IMR-90 (cell line): Measurements from ENCODE around the gene OR52M1. TPM values are rescaled to one million over a fixed set of nuclear protein-coding genes. Genes with fewer than 3 reads are reported as not detected.

Experiments
- ATAC-seq: fragments of 200-7000 bp; cut with Tn5 transposase; 2 replicates; pipeline ENCODE4 v1.9.1; 2020; ENCODE audit warnings: low read depth, mild to moderate bottlenecking, moderate library complexity
- BruUV-seq: library from RNA; stranded (reverse); fragments of 400-500 nt; replicated peaks from 2 replicates; lab custom pipeline; 2021; lab: Mats Ljungman, UMichigan
- CTCF ChIA-PET: fragments of 300-600 bp; formaldehyde crosslinking; extraction: SDS; loops from one replicate; lab custom pipeline; 2021; ENCODE audit warnings: antibody characterized with exemption; lab: Yijun Ruan, JAX
- POLR2A ChIA-PET: fragments of 300-600 bp; sonication (Branson Sonifier 250); formaldehyde crosslinking; loops from one replicate; lab custom pipeline; 2022; ENCODE audit warnings: antibody characterized with exemption; ENCODE audit not compliant: unreplicated experiment; lab: Charles Lee
- DNase-seq: peaks from one replicate; pipeline ENCODE4 v3.0.0; 2013
- H2AFZ ChIP-seq: replicated peaks from 2 replicates; pipeline ENCODE3; 2013; ENCODE audit warnings: low read length, mild to moderate bottlenecking; ENCODE audit not compliant: poor library complexity
- H2AK5ac ChIP-seq: 2 replicates; pipeline ENCODE4 v1.6.1; 2013; ENCODE audit warnings: low read depth, low read length, inconsistent platforms
- H2AK9ac ChIP-seq: replicated peaks from 2 replicates; pipeline ENCODE3; 2013; ENCODE audit warnings: mild to moderate bottlenecking, low read depth, low read length, moderate library complexity; ENCODE audit not compliant: poor library complexity
- H2BK120ac ChIP-seq: 2 replicates; pipeline ENCODE4 v1.6.1; 2013; ENCODE audit warnings: low read depth, low read length, inconsistent platforms
- H2BK15ac ChIP-seq: 3 replicates; pipeline ENCODE4 v1.6.1; 2013; ENCODE audit warnings: low read depth, low read length, inconsistent platforms
- H2BK20ac ChIP-seq: 2 replicates; pipeline ENCODE4 v1.6.1; 2013; ENCODE audit warnings: low read depth, mild to moderate bottlenecking, inconsistent platforms, low read length, moderate library complexity
- H2BK5ac ChIP-seq: 2 replicates; pipeline ENCODE4 v1.6.1; 2013; ENCODE audit warnings: mild to moderate bottlenecking, low read depth, low read length, inconsistent platforms; ENCODE audit not compliant: poor library complexity, severe bottlenecking
- H3K14ac ChIP-seq: replicated peaks from 2 replicates; pipeline ENCODE4 v1.6.1; 2013; ENCODE audit warnings: low read depth, low read length, inconsistent platforms
- H3K18ac ChIP-seq: 2 replicates; pipeline ENCODE4 v1.6.1; 2013; ENCODE audit warnings: low read depth, low read length, control low read depth
- H3K23ac ChIP-seq: 2 replicates; pipeline ENCODE4 v1.6.1; 2013; ENCODE audit warnings: low read depth, low read length, inconsistent platforms
- H3K27ac ChIP-seq: 2 replicates; pipeline ENCODE4 v1.5.1; 2013; ENCODE audit warnings: mild to moderate bottlenecking, control low read depth, low read length; ENCODE audit not compliant: insufficient read depth
- H3K27me3 ChIP-seq: 2 replicates; pipeline ENCODE4 v1.6.1; 2013; ENCODE audit warnings: low read length; ENCODE audit not compliant: control insufficient read depth, insufficient read depth
- H3K36me3 ChIP-seq: 2 replicates; pipeline ENCODE4 v1.6.1; 2013; ENCODE audit warnings: low read length, mixed read lengths; ENCODE audit not compliant: control insufficient read depth, insufficient read depth
- H3K4ac ChIP-seq: 2 replicates; pipeline ENCODE4 v1.6.1; 2013; ENCODE audit warnings: low read depth, low read length, inconsistent platforms
- H3K4me1 ChIP-seq: 2 replicates; pipeline ENCODE4 v1.6.1; 2013; ENCODE audit warnings: low read length, mixed read lengths; ENCODE audit not compliant: control insufficient read depth, insufficient read depth
- H3K4me2 ChIP-seq: 2 replicates; pipeline ENCODE4 v1.6.1; 2013; ENCODE audit warnings: low read depth, mild to moderate bottlenecking, control low read depth, low read length, moderate library complexity
- H3K4me3 ChIP-seq: 2 replicates; pipeline ENCODE4 v1.5.1; 2013; ENCODE audit warnings: low read depth, mild to moderate bottlenecking, control low read depth, low read length, moderate library complexity; ENCODE audit not compliant: insufficient read depth
- H3K56ac ChIP-seq: 2 replicates; pipeline ENCODE4 v1.6.1; 2013; ENCODE audit warnings: low read length, inconsistent platforms; ENCODE audit not compliant: insufficient read depth; ENCODE audit errors: extremely low read depth
- H3K79me1 ChIP-seq, 2 experiments: 2 replicates each; pipeline ENCODE4 v1.6.1; 2013; ENCODE audit warnings: low read length in 2 of 2, inconsistent platforms in 1 of 2, low read depth in 1 of 2
- H3K9ac ChIP-seq: 2 replicates; pipeline ENCODE4 v1.6.1; 2013; ENCODE audit warnings: low read depth, low read length, control low read depth
- H3K9me1 ChIP-seq: 2 replicates; pipeline ENCODE4 v1.6.1; 2013; ENCODE audit warnings: low read length, inconsistent platforms; ENCODE audit not compliant: insufficient read depth
- H3K9me3 ChIP-seq: 2 replicates; pipeline ENCODE4 v1.6.1; 2013; ENCODE audit warnings: low read length; ENCODE audit not compliant: control insufficient read depth, insufficient read depth
- H4K20me1 ChIP-seq: 2 replicates; pipeline ENCODE4 v1.6.1; 2013; ENCODE audit warnings: low read length, inconsistent platforms; ENCODE audit not compliant: insufficient read depth
- H4K5ac ChIP-seq: 2 replicates; pipeline ENCODE4 v1.6.1; 2013; ENCODE audit warnings: mild to moderate bottlenecking, low read depth, low read length, control low read depth
- H4K8ac ChIP-seq, 2 experiments: 2 replicates each; pipeline ENCODE4 v1.6.1; 2013; ENCODE audit warnings: low read depth in 2 of 2, low read length in 2 of 2, control low read depth in 1 of 2, inconsistent platforms in 1 of 2
- H4K91ac ChIP-seq: 2 replicates; pipeline ENCODE4 v1.6.1; 2013; ENCODE audit warnings: low read depth, low read length, inconsistent platforms; ENCODE audit not compliant: insufficient read depth
- CEBPB ChIP-seq: IDR thresholded peaks from 2 replicates; pipeline ENCODE4 v1.6.1; 2012; ENCODE audit warnings: low read depth, low read length, improper control_type of control experiment
- CHD1 ChIP-seq: IDR thresholded peaks from 2 replicates; pipeline ENCODE4 v1.6.1; 2012; ENCODE audit warnings: low read depth, low read length, improper control_type of control experiment
- MAFK ChIP-seq: IDR thresholded peaks from 2 replicates; pipeline ENCODE4 v1.6.1; 2012; ENCODE audit warnings: low read depth, low read length, improper control_type of control experiment
- MAZ ChIP-seq: IDR thresholded peaks from 2 replicates; pipeline ENCODE4 v1.6.1; 2012; ENCODE audit warnings: low read depth, mild to moderate bottlenecking, low read length, improper control_type of control experiment, moderate library complexity, borderline replicate concordance
- NFE2L2 ChIP-seq: fragments of 150-350 bp; IDR thresholded peaks from 2 replicates; pipeline ENCODE4 v1.6.1; 2016; ENCODE audit warnings: low read depth, mild to moderate bottlenecking, low read length
- POLR2A ChIP-seq: IDR thresholded peaks from 2 replicates; pipeline ENCODE4 v1.6.1; 2012; ENCODE audit warnings: mild to moderate bottlenecking, low read depth, low read length
- WGBS, 2 experiments: methylation state at CpG; one replicate each; pipeline versions ENCODE4 v1.1.5 to v1.1.7; 2013; ENCODE audit warnings: missing lambda C conversion rate in 2 of 2; ENCODE audit not compliant: insufficient read length in 1 of 2; ENCODE audit errors: extremely low coverage in 2 of 2; 5-methylcytosine and 5-hydroxymethylcytosine counted together
- dilution Hi-C: fragments of 300-500 bp; cut with HindIII; formaldehyde crosslinking; loops from one replicate; pipeline ENCODE4 v1.14.3; 2018; ENCODE audit warnings: low sequenced_read_pairs; ENCODE audit not compliant: unreplicated experiment
- in situ Hi-C: fragments of 300-500 bp; cut with MboI; formaldehyde crosslinking; loops from 3 replicates; pipeline ENCODE4 v1.14.3; 2019; ENCODE audit warnings: low sequenced_read_pairs, inconsistent platforms, mixed read lengths
- intact Hi-C: fragments of 100-400 bp; cut with micrococcal nuclease; formaldehyde crosslinking; loops from 2 replicates; pipeline ENCODE4 v1.10.0; 2022
- polyA plus RNA-seq, 3 experiments: library from polyadenylated mRNA; depleted of rRNA; stranded (reverse); fragments of >200 nt; gene quantifications; 2 replicates each; pipeline ENCODE4 v1.2.3, GENCODE V29; 2012; ENCODE audit warnings: low replicate concordance in 1 of 3
- total RNA-seq: library from RNA; depleted of rRNA; stranded (reverse); fragments of >200 nt; gene quantifications from 2 replicates; pipeline ENCODE4 v1.2.3, GENCODE V29; 2012
- TF ChIP-seq, protein P1 (sequence below): fragments of 150-350 bp; IDR thresholded peaks from 2 replicates; pipeline ENCODE4 v1.6.1; 2017; ENCODE audit warnings: mild to moderate bottlenecking, antibody characterized with exemption, low read length, low read depth

OR52M1 gene
- total and polyA plus RNA-seq, 2 of the 4 experiments (the other 2 are of a cell fraction): not detected

DNA sequence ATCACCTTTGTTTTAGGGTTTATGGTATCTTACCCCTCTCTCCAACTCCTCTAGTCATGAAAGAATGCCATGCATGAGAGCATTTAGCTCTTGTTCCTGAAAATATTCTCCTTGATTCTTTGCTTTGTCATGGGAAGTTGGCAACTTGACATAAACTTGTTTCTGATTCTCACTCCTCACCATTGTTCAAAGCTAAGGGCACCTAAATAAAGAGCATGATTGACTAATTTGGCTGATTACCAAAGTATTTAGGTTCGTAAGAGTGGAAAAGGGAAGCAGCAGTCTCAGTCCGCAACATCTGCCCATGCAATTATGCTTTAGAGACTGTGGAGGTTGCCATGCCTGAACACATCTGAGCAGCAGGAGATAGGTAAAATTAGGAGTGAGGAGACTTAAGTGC lies 36.1 kb upstream of the OR52M1 start:
- H3K4me1 ChIP-seq: no peaks in the 10 kb centered on the region
- H2AFZ ChIP-seq: no peak overlapping the region
- CTCF ChIA-PET: no interaction called here
- dilution Hi-C loops: no loop called here
- H2BK20ac ChIP-seq: no peak overlapping the region
- no peak overlapping the region for H3K23ac ChIP-seq
- H3K4ac ChIP-seq: no peak overlapping the region
- ATAC-seq (no peak), DNase-seq (no peak)
- TF ChIP-seq MAZ (no peak), MAFK (no peak), CEBPB (no peak), CHD1 (no peak), POLR2A (no peak), NFE2L2 (no peak)
- TF ChIP-seq, protein P1, sequence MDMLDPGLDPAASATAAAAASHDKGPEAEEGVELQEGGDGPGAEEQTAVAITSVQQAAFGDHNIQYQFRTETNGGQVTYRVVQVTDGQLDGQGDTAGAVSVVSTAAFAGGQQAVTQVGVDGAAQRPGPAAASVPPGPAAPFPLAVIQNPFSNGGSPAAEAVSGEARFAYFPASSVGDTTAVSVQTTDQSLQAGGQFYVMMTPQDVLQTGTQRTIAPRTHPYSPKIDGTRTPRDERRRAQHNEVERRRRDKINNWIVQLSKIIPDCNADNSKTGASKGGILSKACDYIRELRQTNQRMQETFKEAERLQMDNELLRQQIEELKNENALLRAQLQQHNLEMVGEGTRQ: no peak
- H3K9me3 ChIP-seq: no peaks in the 10 kb centered on the region
- no peak overlapping the region for H3K18ac ChIP-seq
- no peak overlapping the region for H3K56ac ChIP-seq
- in situ Hi-C loops: no loop called here
- no peaks in the 10 kb centered on the region for H3K27me3 ChIP-seq
- no peak overlapping the region for H3K4me3 ChIP-seq
- no peaks in the 10 kb centered on the region for H3K9me1 ChIP-seq
- no peak overlapping the region for H4K5ac ChIP-seq
- no peak overlapping the region for H2AK5ac ChIP-seq
- intact Hi-C loops: no loop called here
- no peaks in the 10 kb centered on the region for H3K79me1 ChIP-seq
- H3K14ac ChIP-seq: no peak overlapping the region
- no peak overlapping the region for H2BK5ac ChIP-seq
- no peak overlapping the region for H2BK15ac ChIP-seq
- no peaks in the 10 kb centered on the region for H3K36me3 ChIP-seq
- H2BK120ac ChIP-seq: no peak overlapping the region
- 40% methylated on average over 2 of the region's 2 CpGs; no CpG with 5 or more reads in 1 of the 2 experiments for WGBS, 2 experiments
- no peaks in the 10 kb centered on the region for H4K20me1 ChIP-seq
- BruUV-seq: no TSS peak
- H2AK9ac ChIP-seq: no peak overlapping the region
- no peak overlapping the region for H3K9ac ChIP-seq
- POLR2A ChIA-PET: no interaction called here
- H4K91ac ChIP-seq: no peak overlapping the region
- no peak overlapping the region for H3K27ac ChIP-seq
- H3K4me2 ChIP-seq: no peak overlapping the region
- no peak overlapping the region for H4K8ac ChIP-seq
